Smooth muscle cell (in vitro differentiated cells): ENCODE measurements around the gene MYO7A. TPM values are rescaled to one million over a fixed set of nuclear protein-coding genes. Genes with fewer than 3 reads are reported as not detected.

Experiments used
- DNase-seq: peaks from one replicate; lab custom pipeline; 2025; ENCODE audit not compliant: unreplicated experiment; lab: John Stamatoyannopoulos, UW
- H2AFZ ChIP-seq: fragments of 200-600 bp; sonication (generic); 2 replicates; pipeline ENCODE4 v1.6.0; 2016; ENCODE audit warnings: antibody characterized with exemption, low read depth, mild to moderate bottlenecking
- H3F3A ChIP-seq: fragments of 200-600 bp; sonication (generic); 2 replicates; pipeline ENCODE4 v1.6.0; 2017; ENCODE audit warnings: antibody characterized with exemption, low read depth
- H3K27ac ChIP-seq: fragments of 200-600 bp; sonication (generic); 2 replicates; pipeline ENCODE4 v1.5.1; 2016; ENCODE audit warnings: low read depth, mild to moderate bottlenecking
- H3K27me3 ChIP-seq: fragments of 200-600 bp; sonication (generic); 2 replicates; pipeline ENCODE4 v1.6.1; 2016; ENCODE audit warnings: low read depth, mild to moderate bottlenecking
- H3K36me3 ChIP-seq: fragments of 200-600 bp; sonication (generic); 2 replicates; pipeline ENCODE4 v1.5.1; 2016; ENCODE audit warnings: low read depth
- H3K4me1 ChIP-seq: fragments of 200-600 bp; sonication (generic); 2 replicates; pipeline ENCODE4 v1.5.1; 2016; ENCODE audit warnings: low read depth
- H3K4me2 ChIP-seq: fragments of 200-600 bp; sonication (generic); 2 replicates; pipeline ENCODE4 v1.6.0; 2016; ENCODE audit warnings: mild to moderate bottlenecking
- H3K4me3 ChIP-seq: fragments of 200-600 bp; sonication (generic); 2 replicates; pipeline ENCODE4 v1.5.1; 2016; ENCODE audit warnings: mild to moderate bottlenecking
- H3K79me2 ChIP-seq: fragments of 200-600 bp; sonication (generic); 2 replicates; pipeline ENCODE4 v1.6.0; 2016; ENCODE audit warnings: low read depth, mild to moderate bottlenecking
- H3K9ac ChIP-seq: fragments of 200-600 bp; sonication (generic); 2 replicates; pipeline ENCODE4 v1.6.0; 2016; ENCODE audit warnings: low read depth
- H3K9me3 ChIP-seq: fragments of 200-600 bp; sonication (generic); replicated peaks from 2 replicates; pipeline ENCODE4 v1.5.1; 2016; ENCODE audit warnings: low read depth
- H4K20me1 ChIP-seq: fragments of 200-600 bp; sonication (generic); 2 replicates; pipeline ENCODE4 v1.6.0; 2016; ENCODE audit warnings: low read depth
- CTCF ChIP-seq: fragments of 200-600 bp; sonication (generic); IDR thresholded peaks from 2 replicates; pipeline ENCODE4 v1.5.1; 2017; ENCODE audit warnings: borderline replicate concordance, mild to moderate bottlenecking, antibody characterized with exemption; ENCODE audit not compliant: insufficient read depth, poor library complexity, severe bottlenecking
- WGBS: methylation state at CpG from one replicate; pipeline ENCODE4 v1.1.7; 2016; ENCODE audit warnings: low lambda C conversion rate; 5-methylcytosine and 5-hydroxymethylcytosine counted together
- polyA plus RNA-seq: library from polyadenylated mRNA; unstranded; fragments of >200 nt; fragmentation: Nextera tagmentation; extraction: Ambion mirVana; gene quantifications from 2 replicates; pipeline ENCODE4 v1.2.1, GENCODE V29; 2016
- total RNA-seq: library from RNA; depleted of rRNA; stranded (reverse); fragments of >200 nt; gene quantifications from 2 replicates; pipeline ENCODE4 v1.2.3, GENCODE V29; 2014

The MYO7A gene
- total and polyA plus RNA-seq, 2 experiments from 2014 or later: 0.08 to 0.18 TPM

- Histone ChIP-seq H3K27me3 (no peaks in the 10 kb centered on the region), H3K4me3 (no peak overlapping the region), H4K20me1 (no peaks in the 10 kb centered on the region), H3K36me3 (no peaks in the 10 kb centered on the region), H3K4me2 (no peak overlapping the region), H3K9ac (no peak overlapping the region), H3K9me3 (no peaks in the 10 kb centered on the region), H3K4me1 (no peaks in the 10 kb centered on the region), H3K27ac (no peak overlapping the region), H3K79me2 (no peaks in the 10 kb centered on the region), H3F3A (no peaks in the 10 kb centered on the region), H2AFZ (no peak overlapping the region)
- no peak for TF ChIP-seq CTCF
- WGBS: 97% methylated on average over 11 of the region's 11 CpGs
- DNase-seq: no peak
Measured at GRCh38 chr11:77129069-77129841, 1.2 kb downstream of the MYO7A start.

GRCh38 chr11:77129842-77130756 is 2.1 kb downstream of the MYO7A start:
- no peaks in the 10 kb centered on the region for H4K20me1 ChIP-seq
- no peak for DNase-seq
- no peak for TF ChIP-seq CTCF

GRCh38 chr11:77130763-77131513 is 2.9 kb downstream of the MYO7A start:
- Histone ChIP-seq H3K4me2 (no peak overlapping the region), H3K27ac (no peak overlapping the region), H2AFZ (no peak overlapping the region), H3K36me3 (no peaks in the 10 kb centered on the region), H3K9me3 (no peaks in the 10 kb centered on the region), H3F3A (no peaks in the 10 kb centered on the region), H3K9ac (no peak overlapping the region), H3K27me3 (no peaks in the 10 kb centered on the region), H3K4me1 (no peaks in the 10 kb centered on the region), H3K79me2 (no peaks in the 10 kb centered on the region), H3K4me3 (no peak overlapping the region), H4K20me1 (no peaks in the 10 kb centered on the region)
- TF ChIP-seq CTCF: no peak
- no peak for DNase-seq
- 82% methylated on average over 9 of the region's 9 CpGs for WGBS

More at GRCh38 chr11:77129842-77130756, 2.1 kb downstream of the MYO7A start:
- Histone ChIP-seq H3K36me3 (no peaks in the 10 kb centered on the region), H3F3A (no peaks in the 10 kb centered on the region), H2AFZ (no peak overlapping the region), H3K27ac (no peak overlapping the region), H3K27me3 (no peaks in the 10 kb centered on the region), H3K4me2 (no peak overlapping the region), H3K4me3 (no peak overlapping the region), H3K9ac (no peak overlapping the region), H3K4me1 (no peaks in the 10 kb centered on the region), H3K9me3 (no peaks in the 10 kb centered on the region), H3K79me2 (no peaks in the 10 kb centered on the region)
- 92% methylated on average over 11 of the region's 11 CpGs for WGBS
